Measurements from ENCODE around the gene APBA2.

- TF ChIP-seq, protein P1, sequence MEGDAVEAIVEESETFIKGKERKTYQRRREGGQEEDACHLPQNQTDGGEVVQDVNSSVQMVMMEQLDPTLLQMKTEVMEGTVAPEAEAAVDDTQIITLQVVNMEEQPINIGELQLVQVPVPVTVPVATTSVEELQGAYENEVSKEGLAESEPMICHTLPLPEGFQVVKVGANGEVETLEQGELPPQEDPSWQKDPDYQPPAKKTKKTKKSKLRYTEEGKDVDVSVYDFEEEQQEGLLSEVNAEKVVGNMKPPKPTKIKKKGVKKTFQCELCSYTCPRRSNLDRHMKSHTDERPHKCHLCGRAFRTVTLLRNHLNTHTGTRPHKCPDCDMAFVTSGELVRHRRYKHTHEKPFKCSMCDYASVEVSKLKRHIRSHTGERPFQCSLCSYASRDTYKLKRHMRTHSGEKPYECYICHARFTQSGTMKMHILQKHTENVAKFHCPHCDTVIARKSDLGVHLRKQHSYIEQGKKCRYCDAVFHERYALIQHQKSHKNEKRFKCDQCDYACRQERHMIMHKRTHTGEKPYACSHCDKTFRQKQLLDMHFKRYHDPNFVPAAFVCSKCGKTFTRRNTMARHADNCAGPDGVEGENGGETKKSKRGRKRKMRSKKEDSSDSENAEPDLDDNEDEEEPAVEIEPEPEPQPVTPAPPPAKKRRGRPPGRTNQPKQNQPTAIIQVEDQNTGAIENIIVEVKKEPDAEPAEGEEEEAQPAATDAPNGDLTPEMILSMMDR (IDR thresholded peaks at IDR 0.05), result no peak
- TF ChIP-seq POLR2A (IDR thresholded peaks at IDR 0.05), result no peak
Observed at GRCh38 chr15:29053661-29054131, 167.9 kb downstream of the APBA2 start.

Measured in heart left ventricle (tissue), 13 donors.